Stomach (tissue), 4 donors: ENCODE results near the gene CELF2.

ENCODE experiments used
- POLR2A ChIP-seq, 4 donors: fragments of 450-650 bp; IDR thresholded peaks; one replicate each; pipeline ENCODE4 v1.6.1; 2016; ENCODE audit warnings: antibody characterized with exemption in 4 of 4, control low read depth in 2 of 4, mild to moderate bottlenecking in 1 of 4, moderate library complexity in 1 of 4
- POLR2AphosphoS5 ChIP-seq, 3 donors: sonication (generic); formaldehyde crosslinking; IDR thresholded peaks; one replicate each; pipeline ENCODE4 v1.6.1; 2016; ENCODE audit warnings: antibody characterized with exemption in 3 of 3
- TF ChIP-seq, protein P1 (sequence below), 7 experiments: fragments of 450-650 bp in 4 of 7; fragments of 200-600 bp in 3 of 7; sonication (generic) in 3 of 7; IDR thresholded peaks; one replicate each; pipeline ENCODE4 v1.5.1; 2016 to 2019; ENCODE audit warnings: antibody characterized with exemption in 7 of 7, control low read depth in 2 of 7, mild to moderate bottlenecking in 1 of 7

DNA sequence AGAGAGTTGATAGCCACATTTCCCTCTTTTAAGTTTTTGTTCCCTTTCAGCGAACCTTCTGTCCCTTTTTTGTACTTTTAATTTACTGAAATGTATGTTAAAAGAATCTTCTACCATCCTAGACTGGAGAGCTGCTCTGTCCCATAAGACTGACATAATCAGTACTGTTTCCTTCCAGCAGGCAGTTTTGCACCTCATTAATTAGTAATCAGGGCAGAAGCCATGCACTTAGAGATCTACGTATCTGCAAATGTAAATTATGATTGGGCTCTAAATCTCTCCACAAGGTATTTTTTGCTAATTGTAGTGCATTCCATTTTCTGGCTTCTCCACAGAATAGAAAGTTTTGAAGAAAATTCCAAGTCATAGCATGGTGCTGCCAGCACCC, 232.1 kb downstream of the CELF2 start:
- TF ChIP-seq POLR2A (IDR thresholded peaks at IDR 0.05) (no peak), POLR2AphosphoS5 (IDR thresholded peaks at IDR 0.05) (no peak)
- TF ChIP-seq, protein P1, sequence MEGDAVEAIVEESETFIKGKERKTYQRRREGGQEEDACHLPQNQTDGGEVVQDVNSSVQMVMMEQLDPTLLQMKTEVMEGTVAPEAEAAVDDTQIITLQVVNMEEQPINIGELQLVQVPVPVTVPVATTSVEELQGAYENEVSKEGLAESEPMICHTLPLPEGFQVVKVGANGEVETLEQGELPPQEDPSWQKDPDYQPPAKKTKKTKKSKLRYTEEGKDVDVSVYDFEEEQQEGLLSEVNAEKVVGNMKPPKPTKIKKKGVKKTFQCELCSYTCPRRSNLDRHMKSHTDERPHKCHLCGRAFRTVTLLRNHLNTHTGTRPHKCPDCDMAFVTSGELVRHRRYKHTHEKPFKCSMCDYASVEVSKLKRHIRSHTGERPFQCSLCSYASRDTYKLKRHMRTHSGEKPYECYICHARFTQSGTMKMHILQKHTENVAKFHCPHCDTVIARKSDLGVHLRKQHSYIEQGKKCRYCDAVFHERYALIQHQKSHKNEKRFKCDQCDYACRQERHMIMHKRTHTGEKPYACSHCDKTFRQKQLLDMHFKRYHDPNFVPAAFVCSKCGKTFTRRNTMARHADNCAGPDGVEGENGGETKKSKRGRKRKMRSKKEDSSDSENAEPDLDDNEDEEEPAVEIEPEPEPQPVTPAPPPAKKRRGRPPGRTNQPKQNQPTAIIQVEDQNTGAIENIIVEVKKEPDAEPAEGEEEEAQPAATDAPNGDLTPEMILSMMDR (IDR thresholded peaks at IDR 0.05) = no peak
